ENCODE data around the gene ETV7.

DNA sequence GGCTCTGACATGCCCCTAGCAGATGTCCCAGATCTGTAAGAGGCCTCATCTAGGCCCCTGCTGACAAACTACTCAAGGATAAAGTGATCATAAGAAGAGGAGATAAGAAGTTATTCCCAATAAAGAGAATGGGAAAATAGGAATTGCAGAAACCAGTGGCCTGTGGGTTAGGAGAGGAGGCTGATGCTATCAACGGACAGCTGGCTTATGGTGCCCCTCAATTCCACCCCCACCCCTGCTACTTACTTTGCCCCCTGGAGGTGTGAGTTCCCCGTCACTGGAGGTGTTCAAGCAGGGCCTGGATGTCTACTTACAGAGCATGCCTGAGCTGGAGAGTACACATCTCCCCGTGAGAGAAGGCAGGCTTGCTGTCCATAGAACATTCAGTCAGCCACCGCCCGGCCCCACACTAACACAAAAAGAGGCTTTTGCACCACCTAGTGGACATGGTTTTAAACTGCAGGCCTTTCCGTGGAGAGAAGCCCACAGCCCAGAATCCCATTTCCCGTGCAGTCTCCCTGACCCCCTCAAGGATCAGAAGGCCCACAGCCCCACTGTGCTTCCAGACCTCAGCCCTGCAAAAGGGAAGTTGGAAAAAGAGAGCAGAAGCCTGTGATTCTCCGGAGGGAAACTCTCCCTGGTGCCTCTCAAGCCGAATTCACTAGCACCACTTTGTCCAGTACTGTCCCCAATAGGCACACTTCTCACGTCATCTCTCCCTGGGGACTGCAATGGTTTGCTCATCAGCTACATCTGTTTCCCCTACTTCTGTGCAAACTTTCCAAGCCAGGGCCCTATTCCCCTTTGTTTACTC lies 27.0 kb downstream of the ETV7 start:
- TF ChIP-seq ZNF384 (IDR thresholded peaks at IDR 0.05) (no peak), HDGF (IDR thresholded peaks at IDR 0.05; ENCODE audit: borderline replicate concordance) (no peak), LEF1 (IDR thresholded peaks at IDR 0.05; ENCODE audit: borderline replicate concordance) (no peak), TARDBP (IDR thresholded peaks at IDR 0.05) (no peak), ELF4 (IDR thresholded peaks at IDR 0.05) (no peak)
- TF ChIP-seq, protein P1, sequence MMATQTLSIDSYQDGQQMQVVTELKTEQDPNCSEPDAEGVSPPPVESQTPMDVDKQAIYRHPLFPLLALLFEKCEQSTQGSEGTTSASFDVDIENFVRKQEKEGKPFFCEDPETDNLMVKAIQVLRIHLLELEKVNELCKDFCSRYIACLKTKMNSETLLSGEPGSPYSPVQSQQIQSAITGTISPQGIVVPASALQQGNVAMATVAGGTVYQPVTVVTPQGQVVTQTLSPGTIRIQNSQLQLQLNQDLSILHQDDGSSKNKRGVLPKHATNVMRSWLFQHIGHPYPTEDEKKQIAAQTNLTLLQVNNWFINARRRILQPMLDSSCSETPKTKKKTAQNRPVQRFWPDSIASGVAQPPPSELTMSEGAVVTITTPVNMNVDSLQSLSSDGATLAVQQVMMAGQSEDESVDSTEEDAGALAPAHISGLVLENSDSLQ (IDR thresholded peaks at IDR 0.05): no peak

Data from HEK293T (cell line).